H1 (cell line): ENCODE results near the gene ADGRG1. TPM values are rescaled to one million over a fixed set of nuclear protein-coding genes. Genes with fewer than 3 reads are reported as not detected.

Source experiments
- CTCF ChIA-PET: fragments of 300-600 bp; sonication (Branson Sonifier 250); formaldehyde crosslinking; loops from one replicate; lab custom pipeline; 2021; ENCODE audit not compliant: partially characterized antibody; lab: Charles Lee
- POLR2A ChIA-PET: fragments of 300-600 bp; sonication (Branson Sonifier 250); formaldehyde crosslinking; loops from one replicate; lab custom pipeline; 2021; ENCODE audit warnings: inconsistent platforms; ENCODE audit not compliant: partially characterized antibody; lab: Charles Lee
- DNase-seq, 2 experiments: peaks; one replicate each; pipeline versions ENCODE4 v3.0.0 to v3.0.0-alpha.2; 2010 to 2022; ENCODE audit warnings: low spot score in 2 of 2, low read depth in 1 of 2, mixed read lengths in 1 of 2
- FAIRE-seq: peaks from 2 replicates; lab custom pipeline; 2011; peaks lifted over from hg19 to GRCh38; lab: Jason Lieb, UNC
- H2AFZ ChIP-seq: 2 replicates; pipeline ENCODE4 v1.8.1; 2012; ENCODE audit warnings: low read length, inconsistent platforms
- H2AK5ac ChIP-seq: 2 replicates; pipeline ENCODE4 v1.6.1; 2013; ENCODE audit warnings: low read depth, low read length
- H2BK120ac ChIP-seq: replicated peaks from 2 replicates; pipeline ENCODE3; 2013; ENCODE audit warnings: low read depth, low read length, inconsistent platforms
- H2BK12ac ChIP-seq: 2 replicates; pipeline ENCODE4 v1.6.1; 2013; ENCODE audit warnings: low read depth, low read length
- H2BK15ac ChIP-seq: 2 replicates; pipeline ENCODE4 v1.6.1; 2013; ENCODE audit warnings: low read length
- H2BK20ac ChIP-seq: 2 replicates; pipeline ENCODE4 v1.6.1; 2013; ENCODE audit warnings: low read length
- H2BK5ac ChIP-seq: 2 replicates; pipeline ENCODE4 v1.6.1; 2013; ENCODE audit warnings: low read depth, low read length
- H3K14ac ChIP-seq: 2 replicates; pipeline ENCODE4 v1.6.1; 2013; ENCODE audit warnings: inconsistent platforms; ENCODE audit not compliant: insufficient read length
- H3K18ac ChIP-seq: 2 replicates; pipeline ENCODE4 v1.6.1; 2013; ENCODE audit warnings: low read length; ENCODE audit errors: extremely low read depth
- H3K23ac ChIP-seq: 2 replicates; pipeline ENCODE4 v1.6.1; 2013; ENCODE audit warnings: inconsistent platforms; ENCODE audit not compliant: insufficient read length
- H3K23me2 ChIP-seq: 2 replicates; pipeline ENCODE4 v1.6.1; 2013; ENCODE audit warnings: low read depth, low read length
- H3K27ac ChIP-seq: 2 replicates; pipeline ENCODE4 v1.6.1; 2011; ENCODE audit warnings: low read depth, low read length, inconsistent platforms
- H3K27me3 ChIP-seq, 4 experiments: replicated peaks in 1 of 4; 1 replicate in 1 of 4; 2 replicates in 3 of 4; pipeline versions ENCODE4 v1.6.1 to v1.8.1; 2011 to 2013; ENCODE audit warnings: low read length in 3 of 4, mild to moderate bottlenecking in 3 of 4, inconsistent platforms in 2 of 4, mixed read lengths in 2 of 4, moderate library complexity in 1 of 4; ENCODE audit not compliant: control insufficient read depth in 3 of 4, insufficient read depth in 3 of 4; ENCODE audit errors: extremely low read depth in 1 of 4
- H3K36me3 ChIP-seq, 4 experiments: 2 replicates each; pipeline versions ENCODE4 v1.6.1 to v1.8.1; 2011 to 2013; ENCODE audit warnings: mild to moderate bottlenecking in 4 of 4, low read length in 3 of 4, moderate library complexity in 2 of 4, control low read depth in 1 of 4, inconsistent platforms in 1 of 4; ENCODE audit not compliant: insufficient read depth in 4 of 4, control insufficient read depth in 2 of 4
- H3K4ac ChIP-seq: replicated peaks from 2 replicates; pipeline ENCODE3; 2013; ENCODE audit warnings: low read length, low read depth, mixed read lengths, inconsistent platforms; ENCODE audit not compliant: insufficient read length
- H3K4me1 ChIP-seq, 4 experiments: replicated peaks in 1 of 4; 1 replicate in 1 of 4; 2 replicates in 3 of 4; pipeline versions ENCODE4 v1.6.1 to v1.8.1; 2011 to 2013; ENCODE audit warnings: low read length in 3 of 4, inconsistent platforms in 2 of 4, mixed read lengths in 1 of 4; ENCODE audit not compliant: insufficient read depth in 4 of 4, control insufficient read depth in 3 of 4
- H3K4me2 ChIP-seq, 2 experiments: 2 replicates each; pipeline versions ENCODE4 v1.6.1 to v1.8.1; 2011 to 2013; ENCODE audit warnings: low read depth in 2 of 2, low read length in 2 of 2, control low read depth in 1 of 2, inconsistent platforms in 1 of 2, mild to moderate bottlenecking in 1 of 2; ENCODE audit not compliant: insufficient read depth in 1 of 2
- H3K4me3 ChIP-seq, 4 experiments: fragments of 200-600, 300-600 bp in 1 of 4; sonication (generic), shearing (Covaris generic), sonication (Bioruptor Twin) in 1 of 4; 2 replicates each; pipeline versions ENCODE4 v1.5.1 to v1.8.1; 2011 to 2016; ENCODE audit warnings: low read length in 4 of 4, low read depth in 3 of 4, control low read depth in 2 of 4, inconsistent platforms in 2 of 4, mild to moderate bottlenecking in 2 of 4, mixed read lengths in 1 of 4, moderate library complexity in 1 of 4; ENCODE audit not compliant: insufficient read depth in 2 of 4; ENCODE audit errors: extremely low read depth in 1 of 4
- H3K56ac ChIP-seq: replicated peaks from 2 replicates; pipeline ENCODE3; 2013; ENCODE audit warnings: low read depth, mild to moderate bottlenecking, mixed read lengths, low read length, inconsistent platforms; ENCODE audit not compliant: insufficient read length
- H3K79me1 ChIP-seq: 2 replicates; pipeline ENCODE4 v1.6.1; 2013; ENCODE audit warnings: low read depth, low read length, control low read depth
- H3K79me2 ChIP-seq, 2 experiments: 2 replicates each; pipeline versions ENCODE4 v1.6.1 to v1.8.1; 2012 to 2013; ENCODE audit warnings: low read length in 2 of 2, mild to moderate bottlenecking in 2 of 2, inconsistent platforms in 1 of 2; ENCODE audit not compliant: insufficient read depth in 2 of 2, control insufficient read depth in 1 of 2
- H3K9ac ChIP-seq, 4 experiments: replicated peaks in 1 of 4; 1 replicate in 1 of 4; 2 replicates in 3 of 4; pipeline versions ENCODE4 v1.6.1 to v1.8.1; 2011 to 2013; ENCODE audit warnings: low read depth in 3 of 4, low read length in 3 of 4, control low read depth in 2 of 4, mild to moderate bottlenecking in 2 of 4, moderate library complexity in 2 of 4, inconsistent platforms in 1 of 4; ENCODE audit errors: extremely low read depth in 1 of 4
- H3K9me3 ChIP-seq, 2 experiments: 2 replicates each; pipeline versions ENCODE4 v1.6.1 to v1.8.1; 2012 to 2013; ENCODE audit warnings: mild to moderate bottlenecking in 2 of 2, moderate library complexity in 2 of 2, control low read depth in 1 of 2, inconsistent platforms in 1 of 2, low read depth in 1 of 2, low read length in 1 of 2, mixed read lengths in 1 of 2; ENCODE audit not compliant: insufficient read depth in 2 of 2
- H4K20me1 ChIP-seq, 2 experiments: replicated peaks in 1 of 2; 2 replicates each; pipeline versions ENCODE3 to v1.8.1; 2011 to 2013; ENCODE audit warnings: inconsistent platforms in 2 of 2, low read length in 2 of 2, mild to moderate bottlenecking in 1 of 2; ENCODE audit not compliant: insufficient read depth in 2 of 2, control insufficient read depth in 1 of 2
- H4K5ac ChIP-seq: 2 replicates; pipeline ENCODE4 v1.6.1; 2013; ENCODE audit warnings: low read length, low read depth, mixed read lengths, inconsistent platforms; ENCODE audit not compliant: insufficient read length
- H4K8ac ChIP-seq: 2 replicates; pipeline ENCODE4 v1.8.0; 2013; ENCODE audit warnings: mild to moderate bottlenecking, moderate library complexity, low read length, inconsistent platforms; ENCODE audit not compliant: insufficient read depth; ENCODE audit errors: extremely low read depth
- H4K91ac ChIP-seq: replicated peaks from 2 replicates; pipeline ENCODE3; 2013; ENCODE audit warnings: low read length, mixed read lengths, inconsistent platforms; ENCODE audit not compliant: insufficient read length
- YY1 ChIP-seq: IDR thresholded peaks from 2 replicates; pipeline ENCODE4 v1.6.1; 2011; ENCODE audit warnings: low read depth, mild to moderate bottlenecking, low read length
- WGBS, 2 experiments: shearing (Covaris generic) in 1 of 2; methylation state at CpG; one replicate each; pipeline versions ENCODE4 v1.1.6 to v1.1.7; 2013 to 2015; ENCODE audit warnings: low lambda C conversion rate in 2 of 2, mixed read lengths in 2 of 2, inconsistent platforms in 1 of 2, low coverage in 1 of 2, missing lambda C conversion rate in 1 of 2; ENCODE audit not compliant: insufficient replicate concordance in 2 of 2, insufficient coverage in 1 of 2, insufficient read length in 1 of 2; ENCODE audit errors: extremely low coverage in 1 of 2, missing lambda C conversion rate in 1 of 2; 5-methylcytosine and 5-hydroxymethylcytosine counted together
- polyA plus RNA-seq, 7 experiments: library from polyadenylated mRNA; depleted of rRNA in 3 of 7; stranded (reverse) in 5 of 7; unstranded in 2 of 7; fragments of >200 nt in 5 of 7; fragments of 200-250 nt in 2 of 7; gene quantifications; 1 replicate in 5 of 7; 2 replicates in 1 of 7; 4 replicates in 1 of 7; pipeline versions ENCODE4 v1.2.1 to v1.2.3, GENCODE V29; 2011 to 2013; ENCODE audit warnings: missing spikeins in 2 of 7, mixed read lengths in 2 of 7
- total RNA-seq: library from RNA; stranded (reverse); fragmentation: NEBNext Ultra II Directional; extraction: Animal tissue kit (Norgen Biotek cat#: 25700); gene quantifications from 2 replicates; pipeline ENCODE4 v1.2.1, GENCODE V29; 2021

Gene ADGRG1
- total and polyA plus RNA-seq, 2 of the 8 experiments (the other 6 are each of a cell fraction or from before 2014, with no cell fraction given) = 1.3 to 2.6 TPM

- no peak overlapping the region; a peak in 1 of 7 replicates for H3K9ac ChIP-seq
- ChIA-PET CTCF (interaction anchor here (0.8 to 9.2 kb wide), 10 partner anchors 8 to 95 kb away, joined by 3 to 104 read pairs (median 14); partner anchors contain the start of genes ADGRG1 and KATNB1), POLR2A (interaction anchor here (1.5 to 1.9 kb wide), 2 partner anchors 10 to 94 kb away, joined by 4 to 6 read pairs; partner anchors contain the start of gene KATNB1)
- H4K91ac ChIP-seq = no peak overlapping the region
- H3K4ac ChIP-seq = no peak overlapping the region
- no peaks in the 10 kb centered on the region; a peak in 2 of 4 replicates for H3K9me3 ChIP-seq
- no peak overlapping the region for H3K56ac ChIP-seq
- no peak overlapping the region for H2BK5ac ChIP-seq
- 84% methylated on average over 8 of the region's 8 CpGs; no CpG with 5 or more reads in 1 of the 2 experiments for WGBS, 2 experiments
- H2BK12ac ChIP-seq = no peak overlapping the region
- H3K79me1 ChIP-seq = no peaks in the 10 kb centered on the region; the same call in 1 of the 2 replicates
- H3K14ac ChIP-seq = no peak overlapping the region
- H3K27me3 ChIP-seq = peaks cover 0 to 6% (median 4%) of the 10 kb centered on the region in 4 experiments; a peak in 5 of 7 replicates
- H3K23me2 ChIP-seq = no peaks in the 10 kb centered on the region; the same call in 1 of the 2 replicates
- FAIRE-seq = no peak
- no peaks in the 10 kb centered on the region; a peak in 1 of 8 replicates for H3K36me3 ChIP-seq
- TF ChIP-seq YY1 = no peak
- TF ChIP-seq, all 59 proteins: peak for 0
- peaks cover 0 to 3% (median 1%) of the 10 kb centered on the region in 4 experiments; a peak in 4 of 7 replicates for H3K4me1 ChIP-seq
- no peak overlapping the region for H3K4me2 ChIP-seq
- H4K5ac ChIP-seq = no peak overlapping the region
- H2AFZ ChIP-seq = no peak overlapping the region
- no peak overlapping the region for H3K27ac ChIP-seq
- H2AK5ac ChIP-seq = no peak overlapping the region
- no peak overlapping the region for H3K4me3 ChIP-seq
- no peaks in the 10 kb centered on the region for H3K79me2 ChIP-seq
- no peak overlapping the region for H3K23ac ChIP-seq
- no peak overlapping the region for H2BK20ac ChIP-seq
- H4K8ac ChIP-seq = no peak overlapping the region
- H2BK15ac ChIP-seq = no peak overlapping the region
- no peak overlapping the region for H2BK120ac ChIP-seq
- no peak overlapping the region for H3K18ac ChIP-seq
- no peak for DNase-seq
- H4K20me1 ChIP-seq = peaks cover 0 to 12% of the 10 kb centered on the region in 2 experiments
These were observed 12.2 kb downstream of the ADGRG1 start for GRCh38 chr16:57640612-57641011.
